ENCODE results near the gene CDKN2B-AS1.

GRCh38 chr9:22131817-22132216 lies 137.2 kb downstream of the CDKN2B-AS1 start:
- TF ChIP-seq POLR2A (IDR thresholded peaks at IDR 0.05) (no peak), CTCF (IDR thresholded peaks at IDR 0.05) (no peak)

Measured in Peyer's patch (tissue), 4 donors.